GM13977 (cell line): Measurements from ENCODE around the gene FBXW7.

Experiments
- DNase-seq: peaks from one replicate; pipeline ENCODE4 v3.0.0; 2012; ENCODE audit warnings: low spot score
- CTCF ChIP-seq: IDR thresholded peaks from 2 replicates; pipeline ENCODE4 v1.5.1; 2012; ENCODE audit warnings: mild to moderate bottlenecking, control low read depth; ENCODE audit not compliant: insufficient read depth; ENCODE audit errors: extremely low read depth, missing control alignments
- in situ Hi-C: fragments of 300-500 bp; cut with MboI; formaldehyde crosslinking; loops from one replicate; pipeline ENCODE4 v1.12.0; 2022; ENCODE audit warnings: low sequenced_read_pairs, low pct_unique_long_range_greater_than_20kb, mixed read lengths, inconsistent platforms; ENCODE audit not compliant: unreplicated experiment

Gene FBXW7

DNA sequence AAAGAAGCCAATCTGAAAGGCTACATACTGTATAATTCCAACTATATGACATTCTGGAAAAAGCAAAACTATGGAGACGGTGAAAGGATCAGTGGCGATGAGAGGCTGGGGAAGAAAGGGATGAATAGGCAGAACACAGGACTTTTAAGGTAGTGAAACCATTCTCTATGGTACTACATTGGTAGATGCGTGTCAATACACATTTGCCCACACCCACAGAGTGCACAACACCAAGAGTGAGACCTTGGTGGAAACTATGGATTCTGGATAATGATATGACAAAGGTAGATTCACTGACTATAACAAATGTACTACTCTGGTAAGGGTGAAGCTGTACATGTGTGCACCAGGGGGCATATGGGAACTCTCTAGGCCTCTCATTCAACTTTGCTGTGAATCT is 134.5 kb downstream of the FBXW7 start:
- DNase-seq = no peak
- in situ Hi-C loops = no loop called here
- no peak for TF ChIP-seq CTCF

DNA sequence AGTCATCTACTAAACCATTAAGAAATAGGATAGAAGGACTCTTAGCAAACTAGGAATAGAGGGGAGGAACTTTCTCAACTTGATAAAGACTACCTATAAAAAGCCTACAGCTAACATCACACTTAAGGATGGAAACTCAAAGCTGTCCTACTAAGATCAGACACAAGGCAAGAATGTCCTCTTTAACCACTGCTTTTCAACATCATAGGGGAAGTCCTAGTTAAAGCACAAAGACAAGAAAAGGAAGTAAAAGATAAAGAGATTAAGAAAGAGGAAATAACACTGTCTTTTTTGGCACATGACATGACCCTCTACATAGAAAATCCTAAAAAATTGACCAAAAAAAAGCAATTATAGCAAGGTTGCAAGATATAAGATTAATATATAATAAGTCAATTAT is 136.6 kb downstream of the FBXW7 start:
- in situ Hi-C loops = no loop called here
- peak; percentile 6 for DNase-seq
- no peak for TF ChIP-seq CTCF

- in situ Hi-C loops = no loop called here
- no peak for TF ChIP-seq CTCF
- no peak for DNase-seq
Observed at GRCh38 chr4:152398060-152398459, 137.8 kb downstream of the FBXW7 start.

DNA sequence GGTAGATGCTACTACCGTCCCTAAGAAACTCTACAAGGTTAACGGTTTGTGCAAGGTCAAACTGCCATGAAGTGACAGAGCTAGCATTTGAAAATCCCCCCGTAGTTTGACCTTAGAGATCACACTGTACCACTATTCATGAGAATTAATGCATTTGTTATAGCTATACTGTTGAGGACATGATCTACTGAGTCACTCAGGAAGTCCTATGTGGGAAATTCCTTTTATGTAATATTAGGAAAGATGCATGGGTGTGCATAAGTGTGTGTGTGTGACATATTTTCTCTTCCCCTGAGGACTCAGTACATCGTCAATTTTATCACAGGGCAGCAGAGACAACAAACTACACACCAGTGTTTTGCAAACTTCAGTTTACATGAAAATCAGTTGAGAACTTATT is 141.1 kb downstream of the FBXW7 start:
- in situ Hi-C loops = no loop called here
- no peak for TF ChIP-seq CTCF
- DNase-seq = no peak

GRCh38 chr4:152392079-152392478 is 143.8 kb downstream of the FBXW7 start:
- in situ Hi-C loops = no loop called here
- DNase-seq = no peak
- TF ChIP-seq CTCF = no peak

GRCh38 chr4:152390216-152390615 is 145.7 kb downstream of the FBXW7 start:
- DNase-seq = no peak
- in situ Hi-C loops = no loop called here
- no peak for TF ChIP-seq CTCF

- no peak for DNase-seq
- no peak for TF ChIP-seq CTCF
- in situ Hi-C loops = no loop called here
Observed at GRCh38 chr4:152389359-152389758, 146.5 kb downstream of the FBXW7 start.
